ENCODE results near the gene OVOL2.
"Not testable (repeated sequence)": the region's sequence is repeated elsewhere in the genome, so short reads cannot be mapped to it uniquely, and the experiment has no call there.

The OVOL2 gene

DNA sequence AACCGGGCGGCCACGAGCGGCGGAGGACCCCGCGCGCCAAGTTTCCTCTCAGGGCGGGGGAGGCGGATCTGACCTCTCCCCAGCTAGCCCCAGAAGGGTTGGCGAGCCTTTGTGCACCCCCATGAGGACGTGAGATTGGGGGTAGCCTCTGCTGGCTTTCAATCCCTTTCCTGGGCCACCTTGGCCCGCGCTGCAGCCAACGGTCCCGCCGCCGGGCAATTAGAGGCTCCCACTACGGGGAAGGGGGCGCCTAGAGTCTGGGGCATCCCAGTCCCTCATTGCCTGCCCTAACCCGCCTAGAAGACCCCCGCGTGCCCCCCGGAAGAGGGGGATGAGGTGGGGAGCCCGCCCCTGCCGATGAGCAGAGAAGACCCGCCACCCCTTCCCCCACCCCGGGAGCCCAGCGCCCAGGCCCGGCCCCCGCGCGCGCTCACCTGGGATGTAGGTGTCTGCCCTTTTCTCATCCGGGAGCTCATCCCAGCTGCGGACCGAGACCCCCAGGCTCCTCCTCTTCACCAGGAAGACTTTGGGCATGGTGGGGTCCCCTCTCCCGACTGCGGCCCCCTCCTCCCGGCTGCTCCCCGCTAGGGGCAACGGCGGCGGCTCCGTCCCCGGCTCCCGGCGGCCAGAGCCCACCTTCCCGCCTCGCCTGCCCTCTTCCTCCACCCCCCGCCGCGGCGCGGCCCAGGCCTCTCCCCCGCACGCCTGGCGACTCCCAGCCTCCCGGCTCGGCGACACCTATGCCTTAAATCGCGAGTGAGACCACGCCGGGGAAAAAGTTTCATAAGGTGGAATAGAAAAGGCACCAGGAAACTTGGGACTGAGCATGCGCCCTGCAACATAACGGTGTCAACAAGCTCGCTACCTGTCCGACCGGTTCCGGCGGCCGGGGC, at the start of gene OVOL2:
Gene OVOL2, minus strand, starts transcription at position 816 of the 893 bp plus-strand sequence. Its CDS starts 282 bp downstream, at position 534.
- no peak for DNase-seq

DNA sequence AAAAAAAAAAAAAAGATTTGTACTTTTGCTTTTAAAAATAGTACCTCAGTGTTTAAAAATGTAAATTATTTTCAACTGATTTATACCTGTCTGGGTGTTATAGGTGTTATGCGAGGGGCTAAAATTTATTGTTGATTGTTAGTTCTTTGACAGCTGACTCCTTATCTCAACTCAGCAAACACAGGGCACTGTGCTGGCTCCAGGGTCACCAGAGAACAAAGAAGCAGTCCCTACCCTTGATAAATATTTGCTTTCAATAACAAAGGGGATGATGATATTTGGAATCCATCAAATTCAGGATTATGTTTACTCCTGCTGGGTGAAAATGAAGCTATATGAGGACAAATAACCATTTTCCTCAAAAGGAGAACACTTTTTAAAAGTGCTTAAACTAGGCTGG, 45.8 kb upstream of the OVOL2 start:
- DNase-seq = no peak

DNA sequence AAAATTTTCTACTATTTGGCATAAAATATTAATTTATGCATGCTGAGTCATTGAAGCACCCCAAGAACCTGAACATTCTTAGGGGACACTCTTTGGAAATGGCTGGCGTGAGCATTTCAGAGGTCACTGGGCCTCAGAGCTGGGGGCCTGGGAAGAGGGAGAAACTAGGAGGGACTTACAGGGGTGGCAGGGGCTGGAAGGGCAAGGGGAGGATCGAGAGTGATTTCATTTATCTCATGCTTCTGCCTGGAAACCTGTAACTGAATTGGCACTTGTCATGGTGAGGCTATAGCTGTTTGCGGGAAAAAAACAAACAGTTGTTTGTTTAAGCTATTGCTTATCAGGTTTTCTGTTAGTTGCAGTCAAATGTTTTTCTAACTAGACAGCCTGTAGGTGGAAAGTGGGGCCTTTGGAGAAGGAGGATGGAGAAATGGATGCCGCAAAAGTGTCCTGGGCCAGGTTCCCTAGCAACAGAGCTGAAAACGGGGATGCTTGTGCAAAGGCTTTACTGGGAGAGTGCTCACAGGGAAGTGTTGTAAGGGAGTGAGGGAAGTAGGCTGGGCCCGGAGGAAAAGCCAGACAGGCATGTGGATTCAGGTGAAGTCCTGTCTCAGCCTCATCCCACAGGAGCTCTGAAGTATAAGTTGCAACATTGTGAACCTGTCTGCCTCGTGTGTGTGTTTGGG, 43.6 kb upstream of the OVOL2 start:
- DNase-seq = no peak

DNA sequence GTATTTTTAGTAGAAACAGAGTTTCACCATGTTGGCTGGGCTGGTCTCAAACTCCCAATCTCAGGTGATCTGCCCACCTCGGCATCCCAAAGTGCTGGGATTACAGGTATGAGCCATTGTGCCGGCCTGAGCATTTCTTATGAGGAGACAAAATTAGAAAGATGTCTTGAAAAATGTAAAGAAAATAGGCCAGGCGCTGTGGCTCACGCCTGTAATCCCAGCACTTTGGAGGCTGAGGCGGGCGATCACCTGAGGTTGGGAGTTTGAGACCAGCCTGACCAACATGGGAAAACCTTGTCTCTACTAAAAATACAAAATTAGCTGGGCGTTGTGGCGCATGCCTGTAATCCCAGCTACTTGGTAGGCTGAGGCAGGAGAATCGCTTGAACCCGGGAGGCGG, 42.9 kb upstream of the OVOL2 start:
- not testable (repeated sequence) for DNase-seq

DNA sequence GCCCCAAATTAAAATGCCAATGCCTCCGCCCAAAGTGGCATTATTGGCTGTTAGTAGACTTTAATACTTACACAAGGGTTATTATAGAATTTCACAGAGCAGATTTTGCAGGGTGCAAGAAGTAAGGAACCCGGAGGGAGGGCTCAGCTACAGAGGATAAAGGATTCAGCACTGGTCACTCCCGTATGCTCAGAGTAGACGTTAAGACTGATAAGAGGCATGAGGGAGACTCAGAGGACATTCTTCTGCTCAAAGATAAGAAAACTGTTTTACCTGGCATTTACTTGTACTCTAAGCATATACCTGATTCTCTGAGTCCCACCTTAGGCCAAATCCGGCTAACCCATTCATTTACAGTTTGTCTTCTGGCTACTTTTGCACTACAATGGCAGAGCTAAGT, 36.5 kb upstream of the OVOL2 start:
- DNase-seq = no peak

DNA sequence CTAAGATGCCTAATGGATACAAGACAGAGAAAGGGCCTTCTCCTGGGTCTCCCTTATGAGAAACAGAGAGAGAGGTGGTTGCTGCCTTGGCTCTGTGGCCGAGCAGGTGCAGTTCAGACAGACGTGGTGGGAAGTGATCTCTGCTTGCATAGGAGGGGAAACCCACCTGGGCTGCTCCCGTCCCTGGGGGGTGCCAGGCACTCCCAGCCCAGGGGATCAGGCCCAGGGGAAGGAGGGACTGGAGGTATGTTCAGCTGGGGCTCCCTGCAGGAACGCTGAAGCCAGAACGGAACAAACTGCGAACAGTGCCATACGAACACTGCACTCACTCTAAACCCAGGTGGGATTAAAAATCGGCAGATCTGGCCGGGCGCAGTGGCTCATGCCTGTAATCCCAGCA, 35.7 kb upstream of the OVOL2 start:
- DNase-seq = no peak

DNA sequence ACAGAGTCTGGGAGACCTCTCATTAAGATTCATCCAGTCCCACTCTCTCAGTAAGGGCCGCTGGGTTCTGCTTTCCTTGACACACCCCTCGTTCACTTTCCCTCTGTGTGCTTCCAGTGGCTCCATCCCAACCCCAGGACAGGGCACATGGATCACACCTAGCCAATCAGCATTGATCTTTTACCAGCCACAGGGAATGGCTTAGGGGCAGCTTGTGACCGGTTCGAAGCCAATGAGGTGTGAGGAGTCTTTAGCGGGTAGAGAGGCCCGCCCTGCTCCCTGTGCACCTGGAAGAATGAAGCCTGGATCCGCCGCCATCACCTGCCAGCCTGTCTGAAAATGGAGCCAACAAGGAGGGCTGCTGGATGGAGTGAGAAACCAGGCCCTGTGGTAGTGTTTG, 35.2 kb upstream of the OVOL2 start:
- no peak for DNase-seq

DNA sequence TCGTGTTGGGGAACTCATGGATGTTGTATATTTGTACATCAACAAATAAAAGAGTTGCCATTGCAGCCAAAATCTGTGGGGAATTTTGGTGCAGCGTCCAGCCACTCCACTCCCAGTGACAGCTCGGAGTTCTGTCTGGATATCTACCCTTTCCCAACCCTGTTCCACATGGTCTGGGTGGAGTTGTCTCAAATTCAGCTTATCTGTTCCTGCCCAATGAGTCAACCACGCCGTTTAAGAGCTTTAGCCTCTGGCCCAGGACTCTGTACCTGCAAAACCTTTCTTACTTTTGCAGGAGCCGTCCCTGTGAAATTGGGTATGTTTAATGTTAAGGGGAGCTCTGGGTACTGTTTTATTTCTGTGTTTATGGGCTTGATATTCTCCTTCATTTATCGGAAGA, 33.9 kb upstream of the OVOL2 start:
- DNase-seq = no peak

DNA sequence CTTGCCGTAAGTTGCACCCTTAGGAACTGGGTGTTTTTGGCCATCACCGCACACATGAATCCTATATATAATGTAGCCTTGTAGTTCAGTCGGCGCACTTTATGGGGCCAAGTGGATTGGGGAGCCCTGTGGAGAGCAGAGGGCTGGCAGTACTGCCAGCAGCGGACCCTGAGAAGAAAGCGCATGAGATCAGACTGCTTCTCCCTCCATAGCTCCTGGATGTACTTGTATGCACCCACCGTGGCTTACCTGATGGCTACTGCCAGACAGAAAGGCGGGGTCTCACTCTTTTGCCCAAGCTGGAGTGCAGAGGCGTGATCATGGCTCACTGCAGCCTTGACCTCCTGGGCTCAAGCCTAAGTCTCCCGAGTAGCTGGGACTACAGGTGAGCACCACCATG, 32.8 kb upstream of the OVOL2 start:
- no peak for DNase-seq

DNA sequence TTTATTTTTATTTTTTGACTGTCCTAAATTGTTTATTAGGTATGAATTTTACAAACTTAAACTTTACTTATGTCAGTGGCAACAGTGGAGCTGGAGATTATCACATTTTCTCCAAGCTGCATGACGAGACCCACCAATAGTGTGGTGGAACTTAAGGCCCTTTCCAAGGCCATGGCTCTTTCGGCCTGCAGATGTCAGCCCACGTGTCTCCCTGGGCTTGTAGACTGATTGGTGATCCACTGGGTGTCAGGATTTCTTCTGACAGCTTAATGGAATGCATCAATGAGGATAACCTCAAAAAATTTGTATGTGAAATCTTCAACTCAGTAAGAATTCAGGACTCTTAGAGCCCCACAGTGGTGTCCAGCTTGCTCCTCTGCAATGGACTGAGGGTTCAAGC, 32.3 kb upstream of the OVOL2 start:
- DNase-seq = no peak

DNA sequence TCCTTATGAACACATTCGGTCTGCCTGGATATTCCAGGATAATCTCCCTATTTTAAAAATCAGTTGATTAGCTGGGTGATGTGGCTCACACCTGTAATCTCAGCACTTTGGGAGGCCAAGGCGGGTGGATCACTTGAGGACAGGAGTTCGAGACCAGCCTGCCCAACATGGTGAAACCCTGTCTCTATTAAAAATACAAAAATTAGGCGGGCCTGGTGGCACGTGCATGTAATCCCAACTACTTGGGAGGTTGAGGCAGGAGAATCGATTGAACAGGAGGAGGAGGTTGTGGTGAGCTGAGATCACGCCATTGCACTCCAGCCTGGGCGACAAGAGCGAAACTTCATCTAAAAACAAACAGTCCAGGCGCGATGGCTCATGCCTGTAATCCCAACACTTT, 31.1 kb upstream of the OVOL2 start:
- DNase-seq = not testable (repeated sequence)

DNA sequence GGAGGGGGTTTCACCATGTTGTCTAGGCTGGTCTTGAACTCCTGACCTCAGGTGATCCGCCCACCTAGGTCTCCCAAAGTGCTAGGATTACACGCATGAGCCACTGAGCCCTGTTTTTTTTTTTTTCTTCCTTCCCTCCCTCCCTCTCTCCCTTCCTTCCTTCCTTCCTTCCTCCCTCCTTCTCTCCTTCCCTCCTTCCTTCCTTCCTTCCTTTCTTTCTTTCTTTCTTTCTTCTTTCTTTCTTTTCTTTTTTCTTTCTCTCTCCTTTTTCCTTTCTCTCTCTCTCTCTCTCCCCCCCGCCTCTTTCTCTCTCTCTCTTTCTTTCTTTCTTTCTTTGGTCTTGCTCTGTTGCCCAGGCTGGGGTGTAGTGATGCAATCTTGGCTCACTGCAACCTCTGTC, 30.6 kb upstream of the OVOL2 start:
- DNase-seq = not testable (repeated sequence)

DNA sequence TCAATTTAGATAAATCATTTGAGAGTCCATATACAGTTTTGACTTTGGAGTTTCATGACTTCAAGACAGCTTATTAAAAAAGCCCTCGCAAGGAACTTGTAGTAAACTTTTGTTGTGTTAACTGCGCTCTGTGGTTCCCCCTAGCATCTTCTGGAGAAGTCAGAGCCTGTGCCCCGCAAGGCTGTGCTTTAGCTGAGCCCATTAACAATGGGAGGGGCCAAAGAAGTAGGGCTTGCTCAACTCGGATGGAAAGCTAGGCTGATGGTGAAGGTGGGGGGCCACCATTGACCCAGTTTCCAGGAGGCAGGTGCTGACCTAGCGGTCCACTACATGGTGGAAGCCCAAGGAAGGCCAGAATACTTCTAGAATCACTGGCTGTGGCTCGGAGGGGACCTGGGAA, 29.3 kb upstream of the OVOL2 start:
- no peak for DNase-seq

DNA sequence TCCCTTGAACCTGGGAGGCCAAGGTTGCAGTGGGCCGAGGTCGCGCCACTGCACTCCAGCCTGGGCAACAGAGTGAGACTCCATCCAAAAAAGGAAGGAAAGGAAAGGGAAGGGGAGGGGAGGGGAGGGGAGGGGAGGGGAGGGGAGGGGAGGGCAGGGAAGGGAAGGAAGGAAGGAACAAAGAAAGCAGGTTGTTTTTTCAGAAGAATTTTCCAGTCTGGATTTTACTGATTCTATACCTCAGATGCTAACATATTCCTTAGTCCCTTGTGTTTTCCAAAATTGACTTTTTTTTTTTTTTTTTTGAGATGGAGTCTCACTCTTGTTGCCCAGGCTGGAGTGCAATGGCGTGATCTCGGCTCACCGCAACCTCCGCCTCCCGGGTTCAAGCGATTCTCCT, 23.1 kb upstream of the OVOL2 start:
- not testable (repeated sequence) for DNase-seq

DNA sequence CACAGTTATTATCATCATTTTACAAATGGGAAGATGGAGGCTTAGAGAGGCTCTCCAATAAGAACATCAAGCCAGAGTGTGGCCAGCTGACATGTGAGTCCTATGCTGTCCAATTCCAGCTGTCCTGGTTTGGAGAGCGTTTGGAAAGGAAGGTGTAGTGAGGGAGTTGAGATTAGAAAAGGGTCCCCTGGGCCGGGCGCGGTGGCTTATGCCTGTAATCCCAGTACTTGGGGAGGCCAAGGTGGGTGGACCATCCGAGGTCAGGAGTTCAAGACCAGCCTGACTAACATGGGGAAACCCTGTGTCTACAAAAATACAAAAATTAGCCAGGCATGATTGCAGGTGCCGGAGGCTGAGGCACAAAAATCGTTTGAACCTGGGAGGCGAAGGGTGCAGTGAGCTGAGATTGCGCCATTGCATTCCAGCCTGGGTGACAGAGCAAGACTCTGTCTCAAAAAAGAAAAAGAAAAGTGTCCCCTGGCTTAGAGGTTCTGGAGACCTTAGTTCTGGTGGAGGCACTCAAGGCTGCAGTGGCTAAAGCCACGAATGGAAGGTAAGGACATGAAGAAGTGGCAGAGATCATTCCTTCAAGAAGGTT, 22.1 kb upstream of the OVOL2 start:
- DNase-seq = no peak

DNA sequence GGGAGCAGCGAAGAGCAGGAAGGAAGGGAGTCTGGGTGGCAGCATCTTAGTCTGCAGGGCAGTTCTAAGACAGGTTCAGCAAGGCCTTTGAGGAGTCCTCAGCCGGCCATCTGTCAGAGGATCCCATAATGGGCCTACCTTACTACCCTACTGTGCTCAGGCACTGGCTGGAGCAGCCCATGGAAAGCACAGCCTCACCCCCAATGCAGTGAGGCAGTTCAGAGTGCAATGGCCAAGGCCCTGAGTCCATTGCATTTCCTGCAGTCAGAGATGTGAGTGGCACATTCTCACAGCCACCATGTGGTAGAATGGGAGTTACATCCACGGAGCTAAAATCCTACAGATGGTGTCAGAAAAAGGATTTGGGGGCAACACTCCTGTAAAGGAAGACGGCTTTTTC, 19.4 kb upstream of the OVOL2 start:
- DNase-seq = no peak

DNA sequence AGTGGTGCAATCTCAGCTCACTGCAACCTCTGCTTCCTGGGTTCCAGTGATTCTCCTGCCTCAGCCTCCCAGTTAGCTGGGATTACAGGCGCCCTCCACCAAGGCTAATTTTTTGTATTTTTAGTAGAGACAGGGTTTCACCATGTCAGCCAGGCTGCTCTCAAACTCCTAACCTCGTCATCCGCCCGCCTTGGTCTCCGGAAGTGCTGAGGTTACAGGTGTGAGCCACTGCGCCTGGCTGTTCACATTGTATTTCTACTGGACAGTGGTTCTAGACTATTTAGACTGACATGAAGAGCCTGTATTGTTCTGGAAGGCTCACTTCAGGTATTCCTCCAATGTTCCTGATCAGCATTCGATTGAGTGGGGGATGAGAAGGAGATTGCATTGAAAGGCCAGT, 14.8 kb upstream of the OVOL2 start:
- no peak for DNase-seq

DNA sequence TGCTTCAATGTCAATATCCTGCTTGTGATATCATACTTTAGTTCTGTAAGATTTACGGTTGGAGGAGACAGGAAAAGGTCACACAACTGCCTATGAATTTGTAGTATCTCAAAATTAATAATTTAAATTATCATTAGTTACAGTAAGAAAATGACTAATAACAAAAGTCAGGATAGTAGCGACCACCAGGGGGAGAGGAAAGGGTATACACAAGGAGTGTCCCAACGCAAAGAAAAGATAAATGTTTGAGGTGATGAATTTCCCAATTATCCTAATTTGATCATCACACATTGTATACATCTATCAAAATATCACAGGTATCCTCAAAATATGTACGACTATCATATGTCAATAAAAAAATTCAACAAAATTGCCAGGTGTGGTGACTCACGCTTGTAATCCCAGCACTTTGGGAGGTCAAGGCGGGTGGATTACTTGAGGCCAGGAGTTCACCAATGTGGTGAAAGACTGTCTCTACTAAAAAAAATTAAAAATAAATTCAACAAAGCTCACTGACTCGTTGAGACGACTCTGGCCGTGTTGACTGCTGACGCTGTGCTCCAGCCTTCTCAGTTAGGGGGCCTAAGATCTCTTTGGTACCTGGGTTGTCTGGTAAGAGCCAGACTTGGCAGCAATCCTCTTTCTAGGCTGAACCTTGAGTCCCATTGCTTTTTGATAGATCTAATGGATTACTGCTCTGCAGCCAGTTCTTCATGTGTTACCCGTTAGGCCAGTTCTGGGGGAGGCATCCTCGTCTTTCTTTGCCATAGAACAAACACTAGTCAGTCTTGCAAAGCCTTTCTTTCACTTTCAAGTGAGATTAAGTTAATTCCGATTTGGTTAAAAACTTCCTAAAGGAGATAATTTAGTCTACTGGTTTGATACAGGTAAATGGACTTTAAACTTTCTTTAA, 9.0 kb upstream of the OVOL2 start:
- no peak for DNase-seq

DNA sequence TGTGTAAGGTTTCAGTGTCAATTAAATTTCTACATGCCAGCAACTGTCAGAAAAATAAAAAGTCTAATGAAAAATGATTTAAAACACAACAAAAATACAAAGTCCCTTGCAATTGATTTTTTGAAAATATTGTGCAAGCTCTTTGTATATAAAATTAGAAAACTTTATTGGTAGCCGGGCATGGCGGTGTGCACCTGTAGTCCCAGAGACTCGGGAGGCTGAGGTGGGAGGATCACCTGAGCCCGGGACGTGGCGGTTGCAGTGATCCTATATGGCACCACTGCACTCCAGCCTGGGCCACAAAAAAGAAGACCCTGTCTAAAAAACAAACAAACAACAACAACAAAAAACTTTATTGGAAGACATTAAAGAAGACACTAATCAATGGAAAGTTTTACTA, 6.0 kb upstream of the OVOL2 start:
- no peak for DNase-seq

DNA sequence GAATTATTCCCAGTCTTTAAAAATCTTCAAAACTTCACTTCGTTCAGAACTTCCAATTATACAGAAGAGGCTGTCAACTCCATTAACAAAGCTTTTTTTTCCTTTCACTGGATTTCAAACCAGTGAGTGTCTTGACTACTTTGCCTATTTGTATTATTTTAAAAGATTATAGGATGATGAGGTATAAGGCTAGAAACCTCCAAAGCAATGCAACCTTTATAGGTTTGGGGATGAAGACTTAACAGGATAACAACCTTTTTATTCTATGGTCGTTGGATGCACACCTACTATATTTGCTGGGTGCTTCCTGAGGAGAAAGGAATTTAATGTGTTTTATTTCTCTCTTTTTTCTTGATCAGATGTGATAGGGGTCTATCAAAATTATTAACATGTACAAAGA, 1.9 kb upstream of the OVOL2 start:
- no peak for DNase-seq

DNA sequence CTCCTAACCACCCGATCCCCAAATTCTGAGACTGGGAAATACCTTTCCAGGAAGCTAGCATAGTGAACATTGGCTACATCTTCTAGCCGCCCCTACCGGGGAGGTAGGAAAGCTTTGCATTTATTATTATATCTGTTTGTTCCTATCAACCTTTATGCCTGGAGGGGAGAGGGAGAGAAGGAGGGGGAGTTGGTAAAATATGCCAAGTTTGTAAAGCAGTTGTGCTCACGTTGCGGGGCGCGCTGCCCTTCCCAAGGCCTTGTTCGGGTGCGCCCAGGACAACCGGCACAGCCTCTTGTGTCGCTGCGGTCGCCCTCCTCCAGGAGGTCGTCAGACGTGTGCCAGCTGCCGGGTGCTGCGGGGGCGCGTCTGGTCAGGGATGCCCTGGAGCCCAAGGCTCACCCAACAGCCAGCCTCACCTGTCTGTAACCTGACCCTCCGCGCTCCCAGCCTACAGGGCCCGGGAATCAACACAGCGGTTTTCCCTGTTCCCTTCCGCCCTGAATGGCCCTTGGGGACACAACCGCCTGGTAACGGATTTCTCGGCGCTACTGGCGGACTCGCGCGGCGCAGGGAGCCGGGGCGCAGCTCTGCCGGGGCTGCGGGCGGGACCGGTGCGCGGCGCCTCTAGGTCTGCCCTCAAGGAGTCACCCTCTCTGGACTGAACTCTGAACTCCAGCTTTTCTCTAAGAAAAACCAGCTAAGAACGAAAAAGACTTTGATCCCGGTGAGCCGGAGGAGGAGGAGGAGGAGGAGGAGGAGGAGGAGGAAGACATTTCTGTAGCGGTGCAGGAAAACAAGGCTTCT, 1.1 kb upstream of the OVOL2 start:
- no peak for DNase-seq

DNA sequence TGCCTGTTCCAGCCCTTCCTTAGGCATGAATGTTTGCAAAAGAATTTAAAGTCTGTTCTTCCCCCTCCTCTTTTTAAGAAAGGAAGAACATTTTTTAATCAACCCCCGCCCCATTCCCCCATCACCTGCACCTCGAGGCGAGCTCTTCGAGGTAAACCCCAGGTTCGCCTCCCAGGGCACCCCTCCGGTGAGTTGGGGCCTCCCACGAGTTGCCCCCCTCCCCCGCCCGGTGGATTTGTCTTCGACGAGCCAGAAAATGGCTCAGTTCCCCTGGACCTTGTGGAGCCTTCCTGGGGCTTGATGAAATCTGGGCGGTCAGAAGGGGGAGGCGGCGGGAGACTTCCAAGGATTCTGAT, 256 bp upstream of the OVOL2 start:
- DNase-seq = no peak
